Right cardiac atrium (tissue), 5 donors: Measurements from ENCODE around the gene MMEL1. TPM values are rescaled to one million over a fixed set of nuclear protein-coding genes. Genes with fewer than 3 reads are reported as not detected.
"Not testable (repeated sequence)": the region's sequence is repeated elsewhere in the genome, so short reads cannot be mapped to it uniquely, and the experiment has no call there.

ENCODE experiments used
- ATAC-seq, 2 donors: fragments of 200-7000 bp; cut with Tn5 transposase; one replicate each; pipeline versions ENCODE4 v1.8.0 to v1.9.1; 2020; ENCODE audit warnings: moderate library complexity in 2 of 2, mild to moderate bottlenecking in 1 of 2
- DNase-seq, 3 donors: peaks; one replicate each; pipeline ENCODE4 v3.0.0-alpha.2; 2020
- H3K27ac ChIP-seq: one replicate; pipeline ENCODE4 v1.5.1; 2013; ENCODE audit warnings: mild to moderate bottlenecking, low read length, control low read depth, moderate library complexity
- H3K27me3 ChIP-seq: one replicate; pipeline ENCODE4 v1.6.1; 2013; ENCODE audit not compliant: control insufficient read depth, insufficient read depth
- H3K4me1 ChIP-seq: one replicate; pipeline ENCODE4 v1.6.1; 2013; ENCODE audit warnings: low read length; ENCODE audit not compliant: control insufficient read depth, insufficient read depth
- H3K4me3 ChIP-seq: one replicate; pipeline ENCODE4 v1.5.1; 2013; ENCODE audit warnings: low read length, control low read depth
- H3K9me3 ChIP-seq: one replicate; pipeline ENCODE4 v1.6.1; 2013; ENCODE audit warnings: low read length; ENCODE audit not compliant: control insufficient read depth
- WGBS: extraction: QIAGEN DNeasy Blood & Tissue Kit; methylation state at CpG from one replicate; pipeline ENCODE4 v1.1.7; 2013; 5-methylcytosine and 5-hydroxymethylcytosine counted together
- intact Hi-C, 4 donors: fragments of 100-400 bp; cut with DNase I; formaldehyde crosslinking; loops; one replicate each; pipeline versions ENCODE4 v1.11.0 to v1.14.0; 2022 to 2023
- polyA plus RNA-seq: library from polyadenylated mRNA; stranded (reverse); fragments of 200-250 nt; gene quantifications from one replicate; pipeline ENCODE4 v1.2.3, GENCODE V29; 2013
- total RNA-seq, 4 donors: library from RNA; stranded (reverse); fragmentation: NEBNext Ultra II Directional; extraction: Animal tissue kit (Norgen Biotek cat#: 25700); gene quantifications; one replicate each; pipeline ENCODE4 v1.2.1, GENCODE V29; 2021
- donor health status: healthy with polysubstance abuse.
- donor health status: DM: no; HTN: yes; CAD: no.
- donor health status: DM: no; HTN: no; CAD: no.
- donor health status: DM: no; HTN: yes; CAD: no; lungs with severe emphysema.
- donor health status: DM: yes; HTN: yes; CAD: no.

MMEL1 gene
- total and polyA plus RNA-seq, 5 donors: 0.32 to 1.7 (median 0.94) TPM

DNA sequence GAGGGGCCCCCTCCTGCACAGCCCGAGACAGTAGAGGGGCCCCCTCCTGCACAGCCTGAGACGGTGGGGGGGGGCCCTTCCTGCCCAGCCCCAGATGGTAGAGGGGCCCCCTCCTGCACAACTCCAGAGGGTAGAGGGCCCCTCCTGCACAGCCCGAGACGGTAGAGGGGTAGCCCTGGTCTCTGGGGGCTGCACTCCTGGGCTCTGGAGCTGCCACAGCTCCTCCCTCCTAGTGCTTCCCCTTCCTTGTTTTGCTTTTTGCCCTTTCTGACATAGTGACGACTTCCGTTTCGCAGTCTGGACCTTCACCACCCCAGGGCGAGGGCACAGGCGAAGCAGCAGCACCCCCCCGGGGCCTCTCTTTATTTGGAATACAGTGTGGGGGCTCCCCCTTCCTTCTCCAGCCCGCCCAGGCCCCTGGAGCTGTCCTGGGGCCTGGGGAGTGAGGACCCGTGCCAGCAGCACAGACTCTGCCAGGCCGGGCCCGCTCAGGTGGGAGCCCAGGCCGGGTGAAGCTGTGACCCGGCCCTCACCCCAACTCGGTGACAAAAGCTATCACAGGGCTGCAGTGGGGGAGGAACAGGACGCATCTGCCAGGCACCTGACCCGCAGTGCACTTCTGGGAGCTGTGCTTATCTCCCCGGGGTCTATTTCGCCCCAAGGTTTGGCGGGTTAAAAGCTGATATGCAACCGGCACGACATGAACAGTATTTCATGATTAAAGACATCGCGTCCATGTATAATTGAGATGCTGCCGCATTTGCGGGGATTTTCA, 47.3 kb downstream of the MMEL1 start:
- intact Hi-C loops: no loop called here
- DNase-seq: peak; percentile 66 to 90 (median 86)
- Histone ChIP-seq H3K27me3 (no peaks in the 10 kb centered on the region), H3K27ac (peak overlapping the region; percentile 95), H3K9me3 (no peaks in the 10 kb centered on the region), H3K4me1 (peaks cover 3% of the 10 kb centered on the region), H3K4me3 (peak overlapping the region; percentile 87)
- under 1% methylated on average over 28 of the region's 28 CpGs for WGBS
- ATAC-seq: peak; percentile 37 to 39

DNA sequence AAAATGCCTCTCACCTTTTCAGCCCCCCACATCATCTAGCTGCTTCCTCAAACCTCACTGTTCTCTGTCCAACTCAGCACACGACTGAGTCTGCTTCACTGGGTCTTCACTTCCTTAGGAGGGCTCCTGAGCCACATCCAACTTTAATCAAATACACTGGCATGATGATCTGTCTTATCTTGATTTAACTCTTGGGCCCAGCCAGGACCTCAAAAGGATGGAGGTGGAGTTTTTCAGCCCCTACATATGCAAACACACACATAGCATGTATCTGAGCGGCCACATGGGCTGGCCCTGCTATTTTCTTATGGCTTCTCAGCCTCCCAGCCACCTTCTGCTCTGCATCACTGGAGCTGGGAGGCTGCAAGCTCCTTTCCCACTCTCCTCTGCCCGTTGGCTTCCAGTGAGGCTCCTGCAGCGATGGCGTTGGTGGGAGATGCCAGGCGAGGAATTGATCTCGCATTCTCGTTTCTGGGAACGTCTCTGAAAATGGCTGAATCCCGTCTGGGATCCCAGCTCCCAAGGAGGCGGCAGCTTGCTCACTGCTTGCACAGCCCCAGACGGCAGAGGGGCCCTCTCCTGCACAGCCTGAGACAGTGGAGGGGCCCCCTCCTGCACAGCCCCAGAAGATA, 48.0 kb downstream of the MMEL1 start:
- DNase-seq (peak in 2 of 3 donors; percentile 14 to 38), ATAC-seq (no peak)
- WGBS: 28% methylated on average over 12 of the region's 12 CpGs
- H3K27ac ChIP-seq: peak overlapping the region; percentile 95
- no peaks in the 10 kb centered on the region for H3K9me3 ChIP-seq
- peaks cover 3% of the 10 kb centered on the region for H3K4me1 ChIP-seq
- peak overlapping the region; percentile 87 for H3K4me3 ChIP-seq
- intact Hi-C loops: no loop called here
- no peaks in the 10 kb centered on the region for H3K27me3 ChIP-seq

DNA sequence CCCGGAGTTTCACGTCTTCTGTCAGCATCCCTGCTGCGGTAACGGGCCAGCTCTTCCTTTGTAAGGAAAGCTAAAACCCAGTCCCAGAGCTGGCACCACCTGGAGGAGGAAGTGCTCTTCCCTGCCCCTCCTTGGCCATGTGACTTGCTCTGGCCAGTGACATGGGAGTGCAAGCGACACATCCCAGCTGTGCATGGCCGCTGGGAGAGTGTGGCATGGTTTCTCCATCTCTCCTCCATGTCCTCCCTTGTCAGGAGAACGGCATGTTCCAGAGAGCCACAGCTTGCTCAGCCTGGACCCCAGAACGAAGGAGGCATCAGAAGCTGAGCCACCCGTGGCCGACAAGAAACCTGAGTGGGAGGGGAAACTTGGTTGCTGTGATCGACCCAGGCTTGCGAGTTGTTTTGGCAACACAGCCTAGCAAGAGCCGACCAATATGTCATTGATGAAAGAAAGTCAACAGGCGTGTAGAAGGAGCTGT, 48.9 kb downstream of the MMEL1 start:
- ATAC-seq (no peak), DNase-seq (peak in 2 of 3 donors; percentile 8 to 27)
- intact Hi-C loops: no loop called here
- Histone ChIP-seq H3K4me3 (no peak overlapping the region), H3K4me1 (peaks cover 3% of the 10 kb centered on the region), H3K27ac (no peak overlapping the region), H3K27me3 (no peaks in the 10 kb centered on the region), H3K9me3 (no peaks in the 10 kb centered on the region)
- 59% methylated on average over 14 of the region's 14 CpGs for WGBS

DNA sequence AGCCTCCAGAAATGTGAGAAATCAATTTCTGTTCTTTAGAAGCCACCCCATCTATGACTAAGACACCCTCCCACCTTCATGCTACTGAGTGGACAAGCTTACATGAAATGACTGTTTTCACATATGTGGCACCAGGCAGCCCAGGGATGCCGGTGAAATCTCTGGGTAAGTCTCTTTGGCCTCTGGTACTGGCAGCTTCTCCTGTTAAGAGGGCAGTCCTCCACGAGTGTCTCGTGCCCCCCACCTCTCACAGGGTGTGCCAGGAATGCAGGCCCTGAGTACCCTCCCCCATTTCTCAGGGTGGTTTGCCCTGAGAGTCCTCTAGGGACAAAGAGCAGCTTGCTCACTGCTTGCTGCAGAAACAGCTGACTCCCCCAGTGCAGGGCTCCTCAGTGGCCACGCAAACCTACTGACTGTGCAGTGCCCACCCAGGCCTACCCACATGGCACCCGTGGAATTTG, 49.5 kb downstream of the MMEL1 start:
- intact Hi-C loops: no loop called here
- no peaks in the 10 kb centered on the region for H3K9me3 ChIP-seq
- ATAC-seq (no peak), DNase-seq (peak; percentile 9 to 40 (median 33))
- H3K27me3 ChIP-seq: no peaks in the 10 kb centered on the region
- H3K4me3 ChIP-seq: no peak overlapping the region
- H3K4me1 ChIP-seq: peaks cover 3% of the 10 kb centered on the region
- H3K27ac ChIP-seq: no peak overlapping the region
- 67% methylated on average over 5 of the region's 5 CpGs for WGBS

DNA sequence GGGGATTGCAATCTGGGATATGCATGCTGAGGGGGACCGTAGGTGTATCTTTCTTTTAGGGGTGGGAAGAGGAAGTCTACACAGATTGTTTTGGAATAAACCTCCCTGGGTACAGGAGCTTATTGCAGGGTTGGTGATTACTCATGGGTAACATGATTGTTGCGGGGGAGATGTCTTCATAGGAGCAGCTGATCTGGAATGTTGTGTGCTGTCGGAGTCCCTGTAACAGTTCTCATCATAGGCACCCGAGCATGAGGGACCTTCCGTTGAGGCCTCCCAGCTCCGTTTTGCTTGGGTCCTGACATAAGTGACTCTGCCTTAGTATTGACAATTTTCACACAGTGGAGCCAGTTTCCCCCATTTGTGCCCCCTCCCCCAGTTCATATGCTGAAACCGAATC, 50.4 kb downstream of the MMEL1 start:
- DNase-seq (peak; percentile 2 to 8 (median 7)), ATAC-seq (no peak)
- no peaks in the 10 kb centered on the region for H3K27me3 ChIP-seq
- 69% methylated on average over 7 of the region's 7 CpGs for WGBS
- H3K27ac ChIP-seq: no peak overlapping the region
- H3K4me3 ChIP-seq: no peak overlapping the region
- intact Hi-C loops: no loop called here
- H3K4me1 ChIP-seq: peaks cover 3% of the 10 kb centered on the region
- H3K9me3 ChIP-seq: no peaks in the 10 kb centered on the region

DNA sequence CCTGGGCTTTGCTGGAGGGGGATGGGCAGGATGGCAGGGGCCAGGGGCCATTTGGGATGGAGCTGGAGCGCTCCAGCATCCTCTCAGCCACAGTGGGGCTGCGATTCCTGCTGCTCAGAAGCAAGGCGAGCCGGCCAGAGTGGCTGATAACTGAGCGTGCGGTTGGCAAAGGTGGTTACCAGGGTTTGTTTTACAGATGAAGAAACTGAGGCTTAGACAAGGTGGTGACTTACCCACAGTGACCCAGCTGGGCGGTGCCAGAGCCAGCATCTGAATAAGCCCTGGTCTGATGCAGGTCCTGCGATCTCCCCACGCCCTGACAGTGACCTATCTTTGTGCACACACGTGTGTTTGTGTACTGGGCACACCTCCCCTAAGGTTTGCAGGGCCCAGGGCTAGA, 52.1 kb downstream of the MMEL1 start:
- no peak overlapping the region for H3K4me3 ChIP-seq
- H3K27me3 ChIP-seq: no peaks in the 10 kb centered on the region
- no peak for ATAC-seq
- H3K4me1 ChIP-seq: peaks cover 3% of the 10 kb centered on the region
- H3K9me3 ChIP-seq: no peaks in the 10 kb centered on the region
- 95% methylated on average over 10 of the region's 10 CpGs for whole genome bisulfite sequencing
- peak; percentile 6 to 50 (median 38) for DNase-seq
- intact Hi-C loops: no loop called here
- H3K27ac ChIP-seq: no peak overlapping the region

DNA sequence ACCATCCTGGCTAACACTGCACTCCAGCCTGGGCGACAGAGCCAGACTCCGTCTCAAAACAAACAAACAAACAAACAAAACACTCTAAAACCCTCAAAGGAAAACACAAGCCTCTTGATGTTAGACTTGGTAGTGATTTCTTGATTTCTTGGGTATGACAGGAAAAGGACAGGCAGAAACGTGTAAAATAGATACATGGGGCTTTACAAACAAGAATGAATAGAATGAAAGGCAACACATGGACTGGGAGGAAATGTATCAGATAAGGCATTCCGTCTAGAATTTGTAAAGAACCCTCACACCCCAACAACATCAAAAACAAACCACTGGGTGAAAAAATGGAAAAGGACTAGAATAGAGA, 54.1 kb downstream of the MMEL1 start:
- 40% methylated on average over 4 of the region's 4 CpGs for WGBS
- H3K4me1 ChIP-seq: no peaks in the 10 kb centered on the region

DNA sequence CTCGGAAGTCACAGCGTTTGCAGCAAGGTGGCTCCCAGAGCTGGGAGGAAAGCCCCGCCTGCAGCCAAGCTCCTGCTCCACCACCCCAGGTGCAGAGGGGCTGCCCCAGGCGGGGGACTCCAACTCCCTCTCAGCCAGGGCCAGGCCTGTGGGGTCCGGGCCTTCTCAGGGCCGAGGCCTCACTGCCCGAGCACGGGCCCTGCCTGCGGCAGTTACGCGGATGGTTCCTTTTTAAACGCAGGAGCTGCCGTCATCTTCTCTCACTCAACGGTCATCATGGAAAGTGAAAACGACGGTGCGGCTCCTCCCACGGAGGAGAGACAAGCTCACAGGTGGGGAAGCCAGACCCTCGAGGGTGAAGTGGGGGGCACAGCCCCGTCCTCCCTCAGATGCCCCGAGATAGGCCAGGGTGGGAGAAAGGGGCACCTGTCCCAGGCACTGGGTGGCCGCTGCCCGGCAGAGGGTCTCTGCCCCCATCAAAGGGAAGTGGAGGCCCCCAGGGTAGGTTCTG, 55.2 kb downstream of the MMEL1 start:
- DNase-seq: peak in 2 of 3 donors; percentile 5 to 57
- H3K9me3 ChIP-seq, H3K4me1 ChIP-seq, H3K4me3 ChIP-seq, intact Hi-C loops, H3K27me3 ChIP-seq: not testable (repeated sequence)
- peak overlapping the region; percentile 88 for H3K27ac ChIP-seq
- peak in 1 of 2 donors; percentile 2 for ATAC-seq
- 63% methylated on average over 21 of the region's 23 CpGs for WGBS

More for the DNA sequence above, 54.1 kb downstream of the MMEL1 start:
- Histone ChIP-seq H3K9me3 (no peaks in the 10 kb centered on the region), H3K4me3 (no peak overlapping the region), H3K27ac (peak overlapping the region; percentile 39), H3K27me3 (no peaks in the 10 kb centered on the region)
- no peak for ATAC-seq
- DNase-seq: no peak
- intact Hi-C loops: no loop called here

DNA sequence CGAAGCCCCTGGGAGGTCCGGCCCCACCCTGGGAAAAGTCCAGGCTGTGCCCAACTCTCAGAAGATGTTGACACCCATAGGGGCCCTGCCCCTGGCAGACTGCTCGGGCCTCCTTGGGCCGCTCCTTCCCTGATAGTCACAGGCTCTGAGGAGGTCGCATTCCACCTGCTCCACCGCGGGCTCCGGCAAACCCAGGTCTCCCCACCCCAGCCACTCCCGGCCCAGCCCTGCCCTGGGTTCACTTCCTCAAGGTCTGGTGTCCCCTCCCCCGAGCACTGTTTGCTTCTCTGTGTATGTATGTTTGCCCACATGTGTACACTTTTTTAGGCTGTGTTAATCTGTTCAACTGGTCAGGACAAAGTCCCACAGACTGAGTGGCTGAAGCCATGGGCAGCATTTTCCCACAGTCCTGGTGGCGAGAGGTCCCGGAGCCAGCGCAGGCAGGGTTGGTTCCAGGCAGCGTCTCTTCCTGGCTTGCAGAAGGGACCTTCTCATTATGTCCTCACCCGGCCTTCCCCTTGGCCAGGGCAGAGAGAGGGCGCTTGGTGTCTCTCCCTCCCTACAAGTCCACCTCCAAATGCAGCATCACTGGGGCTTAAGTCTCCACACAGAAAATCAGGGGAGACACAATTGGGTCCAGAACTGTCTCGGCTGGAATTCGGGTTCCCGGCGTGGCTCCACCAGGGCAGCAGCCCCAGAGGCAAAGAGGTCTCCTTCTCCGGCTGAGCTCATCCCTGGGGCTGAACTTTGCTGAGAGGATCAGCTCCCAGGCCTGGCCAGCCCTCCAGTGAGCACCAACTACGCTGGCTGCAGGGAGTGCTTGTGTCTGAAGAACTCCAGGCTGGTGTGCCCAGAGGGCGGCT, 56.8 kb downstream of the MMEL1 start:
- Histone ChIP-seq H3K4me1 (no peaks in the 10 kb centered on the region), H3K9me3 (no peaks in the 10 kb centered on the region), H3K4me3 (no peak overlapping the region), H3K27me3 (no peaks in the 10 kb centered on the region), H3K27ac (peak overlapping the region; percentile 10)
- peak; percentile 15 to 71 (median 61) for DNase-seq
- intact Hi-C loops: no loop called here
- WGBS: 77% methylated on average over 23 of the region's 23 CpGs
- peak in 1 of 2 donors; percentile 36 for ATAC-seq

DNA sequence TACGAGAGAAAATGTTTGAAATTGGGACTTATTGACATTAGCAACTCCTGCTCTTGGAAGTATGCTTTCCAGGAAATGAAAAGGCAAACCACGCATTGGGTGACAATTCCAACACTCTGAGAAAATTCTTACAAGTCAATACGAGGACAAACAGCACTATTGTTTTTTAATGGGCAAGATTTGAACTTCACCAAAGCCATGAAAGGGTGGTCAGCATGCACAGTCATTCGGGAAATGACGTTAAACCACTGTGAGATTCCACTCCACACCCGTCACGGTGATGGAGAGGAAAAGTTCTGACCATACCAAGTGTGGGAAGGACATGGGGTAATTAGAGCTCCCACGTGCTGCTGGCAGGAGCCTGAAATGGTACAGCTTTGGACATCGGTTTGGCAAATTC, 58.5 kb downstream of the MMEL1 start:
- no peak for ATAC-seq
- Histone ChIP-seq H3K27ac (no peak overlapping the region), H3K27me3 (no peaks in the 10 kb centered on the region), H3K4me3 (no peak overlapping the region), H3K4me1 (no peaks in the 10 kb centered on the region), H3K9me3 (no peaks in the 10 kb centered on the region)
- intact Hi-C loops: no loop called here
- 71% methylated on average over 9 of the region's 9 CpGs for WGBS
- peak in 1 of 3 donors; percentile 7 for DNase-seq
